Choroid plexus epithelial cell (primary cell): Measurements from ENCODE around the gene ZNF598.
A peak's percentile ranks its signal among the peaks of the same experiment; 100 is the strongest.

Experiments used
- DNase-seq: peaks from one replicate; pipeline ENCODE4 v3.0.0-alpha.2; 2010; ENCODE audit warnings: low read depth
- H3K4me3 ChIP-seq: 2 replicates; pipeline ENCODE4 v1.5.1; 2011; ENCODE audit warnings: low read depth, mild to moderate bottlenecking, control low read depth, low read length, moderate library complexity
- TF ChIP-seq, protein P1 (sequence below): conservative IDR thresholded peaks from 2 replicates; pipeline ENCODE4 v1.5.1; 2011; ENCODE audit warnings: low read depth, mild to moderate bottlenecking, control low read depth, inconsistent platforms, low read length, moderate library complexity

The ZNF598 gene

DNA sequence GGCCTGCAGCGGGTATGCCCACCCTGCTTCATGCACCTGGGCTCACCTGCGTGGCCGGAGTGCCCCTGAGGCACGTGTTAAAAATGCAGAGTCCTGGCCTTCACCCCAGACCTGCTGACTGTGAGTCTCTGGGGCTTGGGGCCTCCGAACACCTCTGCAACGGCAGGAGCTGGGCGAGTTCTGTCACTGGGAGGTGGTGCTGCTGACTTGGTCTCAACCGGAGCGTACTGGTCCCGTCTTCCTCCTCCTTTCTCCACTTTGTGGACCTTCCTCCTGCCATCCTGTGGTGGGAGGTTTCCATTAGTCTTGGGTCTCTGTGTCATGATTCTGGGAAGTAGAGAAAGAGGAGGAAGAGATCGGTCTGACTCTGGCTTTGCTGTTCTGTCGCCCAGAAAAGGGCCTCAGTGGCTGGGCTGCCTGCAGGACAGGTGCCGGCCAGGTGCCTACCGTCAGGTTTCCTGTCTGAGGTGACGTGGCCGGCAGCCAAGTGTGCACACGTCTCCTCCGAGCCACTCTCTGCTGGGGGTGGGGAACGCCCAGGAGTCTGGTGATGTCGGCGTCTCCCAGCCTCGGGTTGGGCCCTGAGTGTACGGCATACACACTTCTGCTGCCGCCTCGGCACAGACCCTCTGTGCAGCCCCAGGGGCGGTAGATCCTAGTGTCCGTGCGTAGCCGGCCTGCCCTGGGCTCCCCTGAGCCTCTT is 45.1 kb upstream of the ZNF598 start:
- TF ChIP-seq, protein P1, sequence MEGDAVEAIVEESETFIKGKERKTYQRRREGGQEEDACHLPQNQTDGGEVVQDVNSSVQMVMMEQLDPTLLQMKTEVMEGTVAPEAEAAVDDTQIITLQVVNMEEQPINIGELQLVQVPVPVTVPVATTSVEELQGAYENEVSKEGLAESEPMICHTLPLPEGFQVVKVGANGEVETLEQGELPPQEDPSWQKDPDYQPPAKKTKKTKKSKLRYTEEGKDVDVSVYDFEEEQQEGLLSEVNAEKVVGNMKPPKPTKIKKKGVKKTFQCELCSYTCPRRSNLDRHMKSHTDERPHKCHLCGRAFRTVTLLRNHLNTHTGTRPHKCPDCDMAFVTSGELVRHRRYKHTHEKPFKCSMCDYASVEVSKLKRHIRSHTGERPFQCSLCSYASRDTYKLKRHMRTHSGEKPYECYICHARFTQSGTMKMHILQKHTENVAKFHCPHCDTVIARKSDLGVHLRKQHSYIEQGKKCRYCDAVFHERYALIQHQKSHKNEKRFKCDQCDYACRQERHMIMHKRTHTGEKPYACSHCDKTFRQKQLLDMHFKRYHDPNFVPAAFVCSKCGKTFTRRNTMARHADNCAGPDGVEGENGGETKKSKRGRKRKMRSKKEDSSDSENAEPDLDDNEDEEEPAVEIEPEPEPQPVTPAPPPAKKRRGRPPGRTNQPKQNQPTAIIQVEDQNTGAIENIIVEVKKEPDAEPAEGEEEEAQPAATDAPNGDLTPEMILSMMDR: no peak
- no peak for DNase-seq
- no peak overlapping the region for H3K4me3 ChIP-seq

DNA sequence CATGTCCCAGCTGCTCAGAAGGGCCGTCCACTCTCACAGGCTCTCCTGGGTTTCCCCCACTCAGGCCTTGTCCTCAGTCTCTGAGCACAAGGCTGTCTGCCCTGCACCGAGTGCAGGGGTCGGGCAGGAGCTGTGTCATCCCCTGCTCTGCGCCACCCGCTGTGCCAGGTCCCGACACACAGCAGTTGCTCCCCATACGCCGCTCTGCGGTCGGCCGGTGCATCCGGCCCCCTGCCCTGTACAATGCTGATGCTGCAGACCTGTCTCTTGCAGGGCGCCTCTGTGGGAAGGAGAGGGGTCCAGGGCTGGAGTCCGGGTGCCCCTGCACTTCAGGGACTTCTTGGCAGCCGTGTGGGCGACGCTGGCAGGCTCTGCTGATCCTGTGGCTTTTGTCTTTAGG is 44.3 kb upstream of the ZNF598 start:
- DNase-seq: peak; percentile 73
- H3K4me3 ChIP-seq: no peak overlapping the region
- TF ChIP-seq, protein P1: no peak

DNA sequence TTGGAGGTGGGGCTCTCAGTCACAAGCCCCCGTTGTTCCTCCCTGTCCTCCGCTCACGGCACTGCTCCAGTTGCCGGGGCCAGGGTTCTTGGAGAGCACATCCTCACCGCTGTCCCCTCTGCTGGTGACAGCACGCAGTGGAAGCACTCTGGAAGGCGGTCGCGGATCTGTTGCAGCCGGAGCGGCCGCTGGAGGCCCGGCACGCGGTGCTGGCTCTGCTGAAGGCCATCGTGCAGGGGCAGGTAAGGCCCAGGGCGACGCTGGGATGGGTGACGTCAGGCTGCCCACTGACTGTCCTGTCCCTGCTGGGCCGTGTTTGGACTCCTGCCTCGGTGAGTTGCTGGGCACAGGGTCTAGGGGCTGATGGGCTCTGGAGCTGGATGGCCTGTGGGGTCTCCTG is 43.6 kb upstream of the ZNF598 start:
- H3K4me3 ChIP-seq: no peak overlapping the region
- TF ChIP-seq, protein P1: no peak
- DNase-seq: no peak

DNA sequence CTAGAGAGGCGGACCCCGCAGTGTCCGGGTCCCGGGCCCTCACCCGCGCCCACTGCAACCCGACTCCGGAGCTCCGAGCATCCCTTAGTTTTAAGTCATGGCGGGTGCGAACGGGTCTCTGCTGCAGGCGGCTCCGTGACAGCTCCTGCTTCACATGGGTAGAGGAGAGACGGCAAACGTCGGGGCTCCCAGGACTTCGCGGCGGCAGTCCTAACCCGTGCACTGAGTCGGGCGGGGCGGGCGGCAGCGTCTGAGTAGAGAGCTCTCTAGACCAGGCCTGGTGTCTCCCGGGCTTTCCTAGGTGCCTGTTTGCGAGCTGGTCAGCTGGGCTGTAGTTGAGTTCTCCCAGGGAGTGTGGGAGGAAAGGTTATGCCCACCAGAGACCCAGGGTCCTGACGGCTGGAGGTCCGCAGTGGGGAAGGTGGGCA is 38.5 kb upstream of the ZNF598 start:
- no peak for DNase-seq
- TF ChIP-seq, protein P1: no peak
- peak overlapping the region; percentile 80 for H3K4me3 ChIP-seq

DNA sequence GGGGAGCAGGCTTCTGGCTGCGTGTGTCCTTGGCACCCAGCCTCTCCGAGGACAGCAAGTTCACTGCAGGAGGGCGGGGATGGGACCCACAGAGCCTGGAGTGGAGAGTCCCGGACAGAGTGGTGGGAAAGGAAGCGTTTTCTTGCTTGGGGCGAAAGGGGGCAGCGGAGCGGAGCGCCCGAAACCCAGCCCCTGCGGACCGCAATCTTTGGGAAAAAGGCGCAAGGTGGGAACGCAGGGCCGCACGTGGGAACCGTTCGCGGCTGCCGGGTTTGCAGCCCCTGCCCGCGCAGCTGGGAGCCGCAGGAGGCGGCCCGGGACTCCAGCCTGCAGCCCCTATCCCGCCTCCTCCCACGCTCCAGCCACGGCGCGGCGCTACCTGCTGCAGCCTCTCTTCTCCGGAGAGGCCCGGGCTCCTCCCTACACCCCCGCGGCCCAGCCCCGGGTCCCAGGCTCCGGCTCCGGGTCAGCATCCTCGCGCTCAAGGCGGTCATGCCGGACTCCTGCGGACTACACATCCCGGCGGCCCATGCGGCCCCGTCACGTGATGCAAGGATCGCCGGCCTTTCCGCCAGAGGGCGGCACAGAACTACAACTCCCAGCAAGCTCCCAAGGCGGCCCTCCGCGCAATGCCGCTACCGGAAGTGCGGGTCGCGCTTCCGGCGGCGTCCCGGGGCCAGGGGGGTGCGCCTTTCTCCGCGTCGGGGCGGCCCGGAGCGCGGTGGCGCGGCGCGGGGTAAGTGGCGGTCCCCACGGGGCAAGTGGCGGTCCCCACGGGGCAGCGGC is 37.9 kb upstream of the ZNF598 start, which contains the start of the genes NTHL1 and TSC2:
NTHL1 (minus strand) TSS at position 505 of the 786 bp plus-strand sequence; CDS start at position 494, 11 bp downstream.
TSC2 (plus strand) TSS at position 656 of the 786 bp plus-strand sequence. CDS start 631 bp downstream, outside the sequence.
- H3K4me3 ChIP-seq: peak within 1 kb of the TSS; percentile 80
- TF ChIP-seq, protein P1: peak; percentile 51
- DNase-seq: peak; percentile 97

DNA sequence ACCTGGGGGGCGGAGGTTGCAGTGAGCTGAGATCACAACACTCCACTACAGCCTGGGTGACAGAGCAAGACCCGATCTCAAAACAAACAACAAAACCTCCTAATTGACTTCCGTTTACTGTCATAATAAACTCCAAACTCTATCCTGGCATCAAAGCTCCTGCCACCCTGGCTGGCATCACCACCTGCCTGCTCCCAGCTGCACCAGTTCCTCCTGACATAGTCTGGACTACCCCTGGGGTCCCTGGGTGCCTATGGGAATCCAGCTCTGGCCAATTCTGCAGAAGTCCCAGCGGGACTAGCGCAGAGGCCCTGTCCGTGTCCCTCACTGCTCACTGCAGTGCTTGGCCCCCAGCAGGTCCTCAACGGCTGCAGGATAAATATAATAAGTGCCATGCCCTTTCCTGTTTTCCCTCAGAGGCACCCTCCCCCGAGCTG is 37.3 kb upstream of the ZNF598 start:
- H3K4me3 ChIP-seq: peak overlapping the region; percentile 80
- DNase-seq: no peak
- TF ChIP-seq, protein P1: no peak
